ENCODE data around the gene ACVR1. TPM values are rescaled to one million over a fixed set of nuclear protein-coding genes. Genes with fewer than 3 reads are reported as not detected.
A peak's percentile ranks its signal among the peaks of the same experiment; 100 is the strongest.

The ACVR1 gene
- total and polyA plus RNA-seq, 7 experiments from 2014 or later = 6.0 to 42.0 (median 17.8) TPM

DNA sequence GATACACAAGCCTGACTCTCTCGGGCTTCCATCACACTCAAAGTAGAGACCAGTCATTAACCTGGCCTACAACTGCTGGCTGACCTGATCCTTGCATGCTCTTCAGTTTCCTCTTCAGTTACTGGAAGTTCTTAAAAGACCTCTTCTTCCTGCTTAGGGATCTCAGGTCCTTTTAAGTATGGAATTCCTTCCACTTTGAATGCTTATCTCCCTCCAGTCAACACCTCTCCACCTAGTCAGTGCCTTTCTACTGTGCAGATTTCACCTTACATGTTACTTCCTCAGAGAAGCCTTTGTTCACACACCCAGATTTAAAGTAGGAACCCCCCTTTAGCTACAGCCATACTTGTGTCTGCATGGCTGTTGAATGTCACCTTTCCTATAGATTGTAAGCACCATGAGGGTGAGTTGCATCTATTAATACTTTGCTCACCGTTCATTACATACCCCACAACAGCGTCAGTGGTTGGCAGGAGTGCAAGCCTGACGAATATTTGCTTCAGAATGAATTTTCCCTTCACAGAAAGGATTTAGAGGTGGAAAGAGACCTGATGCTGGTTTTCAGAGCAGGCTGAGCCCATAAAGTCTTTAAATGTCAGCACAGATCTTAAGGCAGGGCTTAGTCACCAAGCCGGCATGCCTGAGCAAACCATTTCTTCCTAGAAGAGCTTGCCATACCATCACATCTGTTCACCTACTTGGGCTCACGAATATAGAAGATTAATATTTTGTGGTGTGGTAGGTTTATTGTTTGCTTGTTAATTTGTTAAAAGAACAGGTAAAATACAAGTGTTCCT lies 90.1 kb downstream of the ACVR1 start:
- Histone ChIP-seq H3K4me3 (ENCODE audit: low read length) (no peak overlapping the region), H3K27me3 (ENCODE audit: control insufficient read depth in 2 of 2, insufficient read depth in 2 of 2, low read length in 2 of 2) (no peaks in the 10 kb centered on the region), H3K27ac (ENCODE audit: low read depth, low read length) (no peak overlapping the region), H3K4me1 (ENCODE audit: control insufficient read depth in 2 of 2, insufficient read depth in 2 of 2, low read length in 2 of 2) (peaks cover 0 to 12% of the 10 kb centered on the region in 2 donors), H3K9me3 (ENCODE audit: control insufficient read depth in 2 of 3, low read length in 3 of 3) (no peaks in the 10 kb centered on the region), H3K36me3 (ENCODE audit: control insufficient read depth in 2 of 3, insufficient read depth in 3 of 3, low read length in 3 of 3) (peaks cover 0 to 5% (median 0%) of the 10 kb centered on the region in 3 experiments)
- intact Hi-C loops (cut with micrococcal nuclease) = loop anchor here (2.0 kb wide), 2 partner anchors 91 to 111 kb away; partner anchors contain the start of gene ACVR1 (in 1 of the 2)
- ATAC-seq (no peak), DNase-seq (no peak)
- ChIA-PET POLR2A (no interaction called here), CTCF (interaction anchor here (1.1 kb wide), 1 partner anchor 483 kb away, joined by 3 read pairs; no protein-coding TSS in a partner anchor)
- Mint-ChIP-seq H3K4me1 (peaks cover 15 to 55% (median 41%) of the 10 kb centered on the region in 7 donors), H3K4me3 (no peak overlapping the region), H3K9me3 (no peaks in the 10 kb centered on the region), H3K27me3 (no peaks in the 10 kb centered on the region), H3K27ac (peak overlapping the region in 4 of 9 donors; percentile 5 to 29 (median 9)), H3K36me3 (peaks cover 0 to 15% (median 0%) of the 10 kb centered on the region in 5 donors)

- Histone ChIP-seq H3K9me3 (ENCODE audit: control insufficient read depth in 2 of 3, low read length in 3 of 3) (no peaks in the 10 kb centered on the region), H3K27me3 (ENCODE audit: control insufficient read depth in 2 of 2, insufficient read depth in 2 of 2, low read length in 2 of 2) (no peaks in the 10 kb centered on the region), H3K4me1 (ENCODE audit: control insufficient read depth in 2 of 2, insufficient read depth in 2 of 2, low read length in 2 of 2) (peaks cover 0 to 12% of the 10 kb centered on the region in 2 donors), H3K4me3 (ENCODE audit: low read length) (no peak overlapping the region), H3K27ac (ENCODE audit: low read depth, low read length) (no peak overlapping the region), H3K36me3 (ENCODE audit: control insufficient read depth in 2 of 3, insufficient read depth in 3 of 3, low read length in 3 of 3) (peaks cover 0 to 3% (median 0%) of the 10 kb centered on the region in 3 experiments)
- ATAC-seq (no peak), DNase-seq (no peak)
- ChIA-PET CTCF (interaction anchor here (0.7 kb wide), 1 partner anchor 211 kb away, joined by 3 read pairs; no protein-coding TSS in a partner anchor), POLR2A (interaction anchor here (0.7 kb wide), 1 partner anchor 178 kb away, joined by 4 read pairs; no protein-coding TSS in a partner anchor)
- intact Hi-C loops (cut with micrococcal nuclease) = loop anchor here (2.0 kb wide), 2 partner anchors 92 to 112 kb away; partner anchors contain the start of gene ACVR1 (in 1 of the 2)
- peaks cover 15 to 55% (median 41%) of the 10 kb centered on the region in 7 donors for H3K4me1 Mint-ChIP-seq
- no peaks in the 10 kb centered on the region for H3K9me3 Mint-ChIP-seq
- H3K27ac Mint-ChIP-seq = peak overlapping the region in 1 of 9 donors; percentile 8
- H3K27me3 Mint-ChIP-seq = no peaks in the 10 kb centered on the region
- H3K4me3 Mint-ChIP-seq = no peak overlapping the region
- peaks cover 2 to 15% (median 6%) of the 10 kb centered on the region in 5 donors for H3K36me3 Mint-ChIP-seq
These were observed 90.9 kb downstream of the ACVR1 start for GRCh38 chr2:157785200-157785599.

DNA sequence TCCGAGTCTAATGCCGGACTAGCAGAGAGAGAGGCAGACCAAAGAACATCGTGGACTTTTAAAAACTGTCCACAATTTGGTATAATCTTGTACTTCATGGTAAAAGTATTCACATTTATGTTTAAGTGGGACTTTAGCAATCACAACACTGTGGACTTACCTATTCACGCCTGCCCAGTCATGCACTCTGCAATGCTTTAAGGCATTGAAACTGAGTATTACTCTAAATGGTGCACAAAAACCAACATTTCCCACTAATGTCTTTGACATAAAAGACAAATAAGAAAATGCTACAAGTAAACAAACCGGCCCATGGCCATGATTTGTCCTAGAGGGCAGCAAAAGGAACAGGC lies 91.3 kb downstream of the ACVR1 start:
- Mint-ChIP-seq H3K36me3 (peaks cover 3 to 19% (median 9%) of the 10 kb centered on the region in 5 donors), H3K4me1 (peaks cover 13 to 51% (median 37%) of the 10 kb centered on the region in 7 donors), H3K9me3 (no peaks in the 10 kb centered on the region), H3K4me3 (peak overlapping the region in 3 of 10 donors; percentile 32 to 56 (median 51)), H3K27me3 (no peaks in the 10 kb centered on the region), H3K27ac (peak overlapping the region in 2 of 9 donors; percentile 72 to 90)
- DNase-seq = no peak
- Histone ChIP-seq H3K9me3 (ENCODE audit: control insufficient read depth in 2 of 3, low read length in 3 of 3) (no peaks in the 10 kb centered on the region), H3K27me3 (ENCODE audit: control insufficient read depth in 2 of 2, insufficient read depth in 2 of 2, low read length in 2 of 2) (no peaks in the 10 kb centered on the region), H3K27ac (ENCODE audit: low read depth, low read length) (no peak overlapping the region), H3K4me1 (ENCODE audit: control insufficient read depth in 2 of 2, insufficient read depth in 2 of 2, low read length in 2 of 2) (peaks cover 0 to 12% of the 10 kb centered on the region in 2 donors), H3K4me3 (ENCODE audit: low read length) (no peak overlapping the region), H3K36me3 (ENCODE audit: control insufficient read depth in 2 of 3, insufficient read depth in 3 of 3, low read length in 3 of 3) (peaks cover 0 to 7% (median 0%) of the 10 kb centered on the region in 3 experiments)
- intact Hi-C loops (cut with micrococcal nuclease) = loop anchor here (2.0 kb wide), 2 partner anchors 92 to 112 kb away; partner anchors contain the start of gene ACVR1 (in 1 of the 2)
- CTCF ChIA-PET = interaction anchor here (0.7 kb wide), 1 partner anchor 212 kb away, joined by 3 read pairs; no protein-coding TSS in a partner anchor
- no peak for ATAC-seq
- POLR2A ChIA-PET = interaction anchor here (0.7 kb wide), 1 partner anchor 178 kb away, joined by 4 read pairs; no protein-coding TSS in a partner anchor

GRCh38 chr2:157784169-157784822 lies 91.8 kb downstream of the ACVR1 start:
- intact Hi-C loops (cut with micrococcal nuclease) = loop anchor here (2.0 kb wide), 2 partner anchors 93 to 113 kb away; partner anchors contain the start of gene ACVR1 (in 1 of the 2)
- peak; percentile 55 for ATAC-seq
- Histone ChIP-seq H3K27me3 (ENCODE audit: control insufficient read depth in 2 of 2, insufficient read depth in 2 of 2, low read length in 2 of 2) (no peaks in the 10 kb centered on the region), H3K36me3 (ENCODE audit: control insufficient read depth in 2 of 3, insufficient read depth in 3 of 3, low read length in 3 of 3) (peaks cover 0 to 11% (median 0%) of the 10 kb centered on the region in 3 experiments), H3K4me1 (ENCODE audit: control insufficient read depth in 2 of 2, insufficient read depth in 2 of 2, low read length in 2 of 2) (peaks cover 0 to 12% of the 10 kb centered on the region in 2 donors), H3K4me3 (ENCODE audit: low read length) (no peak overlapping the region), H3K9me3 (ENCODE audit: control insufficient read depth in 2 of 3, low read length in 3 of 3) (no peaks in the 10 kb centered on the region), H3K27ac (ENCODE audit: low read depth, low read length) (no peak overlapping the region)
- ChIA-PET POLR2A (no interaction called here), CTCF (interaction anchor here (0.5 kb wide), 1 partner anchor 482 kb away, joined by 4 read pairs; no protein-coding TSS in a partner anchor)
- peak overlapping the region in 9 of 10 donors; percentile 22 to 59 (median 38) for H3K4me3 Mint-ChIP-seq
- H3K36me3 Mint-ChIP-seq = peaks cover 3 to 23% (median 14%) of the 10 kb centered on the region in 5 donors
- H3K4me1 Mint-ChIP-seq = peaks cover 13 to 51% (median 37%) of the 10 kb centered on the region in 7 donors
- no peaks in the 10 kb centered on the region for H3K27me3 Mint-ChIP-seq
- peak overlapping the region; percentile 25 to 90 (median 73) for H3K27ac Mint-ChIP-seq
- H3K9me3 Mint-ChIP-seq = no peaks in the 10 kb centered on the region
- peak in 6 of 9 donors; percentile 3 to 29 (median 14) for DNase-seq

- peaks cover 3 to 27% (median 18%) of the 10 kb centered on the region in 5 donors for H3K36me3 Mint-ChIP-seq
- H3K4me1 ChIP-seq (ENCODE audit: control insufficient read depth in 2 of 2, insufficient read depth in 2 of 2, low read length in 2 of 2) = peaks cover 0 to 12% of the 10 kb centered on the region in 2 donors
- H3K27ac Mint-ChIP-seq = peak overlapping the region in 2 of 9 donors; percentile 25 to 73
- DNase-seq (no peak), ATAC-seq (no peak)
- POLR2A ChIA-PET = no interaction called here
- H3K9me3 Mint-ChIP-seq = no peaks in the 10 kb centered on the region
- no peak overlapping the region for H3K27ac ChIP-seq (ENCODE audit: low read depth, low read length)
- peaks cover 13 to 45% (median 37%) of the 10 kb centered on the region in 7 donors for H3K4me1 Mint-ChIP-seq
- peaks cover 0 to 11% (median 2%) of the 10 kb centered on the region in 3 experiments for H3K36me3 ChIP-seq (ENCODE audit: control insufficient read depth in 2 of 3, insufficient read depth in 3 of 3, low read length in 3 of 3)
- intact Hi-C loops (cut with micrococcal nuclease) = loop anchor here (2.0 kb wide), 2 partner anchors 94 to 116 kb away; partner anchors contain the start of gene ACVR1 (in 1 of the 2)
- no peak overlapping the region for H3K4me3 ChIP-seq (ENCODE audit: low read length)
- CTCF ChIA-PET = no interaction called here
- no peaks in the 10 kb centered on the region for H3K27me3 Mint-ChIP-seq
- no peaks in the 10 kb centered on the region for H3K9me3 ChIP-seq (ENCODE audit: control insufficient read depth in 2 of 3, low read length in 3 of 3)
- no peaks in the 10 kb centered on the region for H3K27me3 ChIP-seq (ENCODE audit: control insufficient read depth in 2 of 2, insufficient read depth in 2 of 2, low read length in 2 of 2)
- peak overlapping the region in 1 of 10 donors; percentile 51 for H3K4me3 Mint-ChIP-seq
These were observed 92.9 kb downstream of the ACVR1 start for GRCh38 chr2:157783245-157783644.
